ENCODE results near the gene FXYD1.

Gene FXYD1

GRCh38 chr19:35159606-35160005 lies 21.0 kb downstream of the FXYD1 start:
- TF ChIP-seq CTCF (IDR thresholded peaks at IDR 0.05; ENCODE audit: insufficient read depth, low read depth, low read length, missing control alignments): no peak
- H3K4me3 ChIP-seq (ENCODE audit: low read length): no peak overlapping the region
- DNase-seq (ENCODE audit: low read depth): no peak

GRCh38 chr19:35160629-35161433 lies 22.2 kb downstream of the FXYD1 start:
- no peak overlapping the region for H3K4me3 ChIP-seq (ENCODE audit: low read length)
- no peak for DNase-seq (ENCODE audit: low read depth)
- TF ChIP-seq CTCF (IDR thresholded peaks at IDR 0.05; ENCODE audit: insufficient read depth, low read depth, low read length, missing control alignments): no peak

- DNase-seq (ENCODE audit: low read depth): no peak
- no peak for TF ChIP-seq CTCF (IDR thresholded peaks at IDR 0.05; ENCODE audit: insufficient read depth, low read depth, low read length, missing control alignments)
- H3K4me3 ChIP-seq (ENCODE audit: low read length): no peak overlapping the region
Measured at GRCh38 chr19:35161434-35161743, 22.8 kb downstream of the FXYD1 start.

GRCh38 chr19:35162471-35163326 lies 24.1 kb downstream of the FXYD1 start:
- H3K4me3 ChIP-seq (ENCODE audit: low read length): no peak overlapping the region
- peak; percentile 95 for DNase-seq (ENCODE audit: low read depth)
- no peak for TF ChIP-seq CTCF (IDR thresholded peaks at IDR 0.05; ENCODE audit: insufficient read depth, low read depth, low read length, missing control alignments)

- peak; percentile 44 for DNase-seq (ENCODE audit: low read depth)
- no peak overlapping the region for H3K4me3 ChIP-seq (ENCODE audit: low read length)
- no peak for TF ChIP-seq CTCF (IDR thresholded peaks at IDR 0.05; ENCODE audit: insufficient read depth, low read depth, low read length, missing control alignments)
Measured at GRCh38 chr19:35164418-35164817, 25.8 kb downstream of the FXYD1 start.

GRCh38 chr19:35165200-35166058 lies 26.8 kb downstream of the FXYD1 start:
- H3K4me3 ChIP-seq (ENCODE audit: low read length): no peak overlapping the region
- no peak for DNase-seq (ENCODE audit: low read depth)
- no peak for TF ChIP-seq CTCF (IDR thresholded peaks at IDR 0.05; ENCODE audit: insufficient read depth, low read depth, low read length, missing control alignments)
